ENCODE results near the gene TMSB15C.

The TMSB15C gene

DNA sequence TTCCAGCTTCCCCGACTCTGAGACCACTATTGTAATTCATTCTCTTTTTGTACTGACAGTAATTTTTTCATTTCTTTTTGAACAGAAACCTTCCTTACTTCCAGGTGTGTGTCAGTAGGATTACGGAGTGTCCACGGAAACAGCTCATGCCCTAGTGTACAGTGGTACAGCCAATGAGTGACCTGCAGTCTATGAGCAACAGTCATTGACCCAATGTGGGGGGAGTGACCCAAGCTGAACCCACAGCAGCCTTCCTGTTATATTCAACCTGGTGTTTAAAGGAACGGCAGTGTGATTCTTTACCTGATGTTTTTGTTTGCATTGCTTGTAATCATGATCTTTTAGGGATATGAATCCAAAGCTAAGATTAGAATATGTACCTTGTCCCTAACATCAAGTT, 35.0 kb downstream of the TMSB15C start:
- no peak for DNase-seq

DNA sequence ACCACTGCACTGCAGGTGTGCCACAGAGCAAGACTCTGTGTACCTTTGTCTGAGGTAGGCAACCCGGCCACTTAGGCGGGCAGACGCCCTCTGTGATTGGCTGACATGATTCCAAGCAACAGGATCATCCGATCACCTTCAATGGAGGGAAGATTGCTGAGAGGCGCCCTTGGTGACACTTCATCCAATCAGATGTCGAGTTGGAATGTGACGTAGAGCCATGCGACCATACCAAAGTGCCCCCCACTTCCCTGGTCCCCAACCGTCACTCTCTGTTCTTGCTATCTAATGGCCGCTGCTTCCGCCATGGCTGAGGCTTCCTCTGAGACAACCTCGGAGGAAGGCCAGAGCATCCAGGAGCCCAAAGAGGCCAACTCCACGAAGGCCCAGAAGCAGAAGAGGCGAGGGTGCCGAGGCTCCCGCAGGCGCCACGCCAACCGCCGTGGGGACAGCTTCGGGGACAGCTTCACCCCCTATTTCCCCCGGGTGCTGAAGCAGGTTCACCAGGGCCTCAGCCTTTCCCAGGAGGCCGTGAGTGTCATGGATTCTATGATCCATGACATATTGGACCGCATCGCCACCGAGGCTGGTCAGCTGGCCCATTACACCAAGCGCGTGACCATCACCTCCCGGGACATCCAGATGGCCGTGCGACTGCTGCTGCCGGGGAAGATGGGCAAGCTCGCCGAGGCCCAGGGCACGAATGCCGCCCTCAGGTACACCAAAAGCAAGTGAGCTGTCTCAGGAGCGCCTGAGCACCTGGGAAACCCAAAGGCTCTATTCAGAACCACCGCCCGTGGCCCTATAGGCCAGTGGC, 36.1 kb downstream of the TMSB15C start, which contains the start of gene H2BW2:
Gene H2BW2 (plus strand): TSS at position 268 of the 817 bp plus-strand sequence. CDS start 39 bp downstream, at position 307.
- no peak for DNase-seq

Data from CD4-positive, alpha-beta T cell treated with Interleukin-15 for 1 hour (primary cell).